Endothelial cell of umbilical vein (primary cell): ENCODE measurements around the gene ADGRD2. TPM values are rescaled to one million over a fixed set of nuclear protein-coding genes. Genes with fewer than 3 reads are reported as not detected.

Source experiments
- BruUV-seq: library from RNA; stranded (reverse); fragments of 400-500 nt; replicated peaks from 2 replicates; lab custom pipeline; 2021; lab: Mats Ljungman, UMichigan
- CTCF ChIA-PET: fragments of 300-600, 350-600 bp; sonication (Branson Sonifier 250); formaldehyde crosslinking; loops from one replicate; lab custom pipeline; 2021; ENCODE audit warnings: antibody characterized with exemption, inconsistent platforms; lab: Charles Lee
- POLR2A ChIA-PET: fragments of 300-600, 350-600 bp; sonication (Branson Sonifier 250); formaldehyde crosslinking; loops from one replicate; lab custom pipeline; 2021; ENCODE audit warnings: antibody characterized with exemption, inconsistent platforms; lab: Charles Lee
- DNase-seq: peaks from one replicate; pipeline ENCODE4 v3.0.0-alpha.2; 2011; ENCODE audit warnings: low read depth, low spot score
- FAIRE-seq: peaks from 2 replicates; lab custom pipeline; 2011; peaks lifted over from hg19 to GRCh38; lab: Jason Lieb, UNC
- H2AFZ ChIP-seq: 2 replicates; pipeline ENCODE4 v1.6.0; 2012; ENCODE audit warnings: low read depth, low read length, control low read depth, inconsistent platforms
- H3K27ac ChIP-seq: 2 replicates; pipeline ENCODE4 v1.5.1; 2011; ENCODE audit warnings: low read depth, mild to moderate bottlenecking, control low read depth, low read length, moderate library complexity; ENCODE audit not compliant: insufficient read depth
- H3K27me3 ChIP-seq, 2 experiments: 2 replicates each; pipeline versions ENCODE4 v1.6.0 to v1.6.1; 2011; ENCODE audit warnings: low read length in 2 of 2, mixed read lengths in 1 of 2; ENCODE audit not compliant: control insufficient read depth in 2 of 2, insufficient read depth in 2 of 2
- H3K36me3 ChIP-seq, 2 experiments: 2 replicates in 1 of 2; 3 replicates in 1 of 2; pipeline ENCODE4 v1.5.1; 2011; ENCODE audit warnings: low read length in 2 of 2, mild to moderate bottlenecking in 1 of 2, moderate library complexity in 1 of 2; ENCODE audit not compliant: control insufficient read depth in 2 of 2, insufficient read depth in 2 of 2; ENCODE audit errors: extremely low read depth in 1 of 2
- H3K4me1 ChIP-seq: 3 replicates; pipeline ENCODE4 v1.5.1; 2011; ENCODE audit warnings: mild to moderate bottlenecking, low read length; ENCODE audit not compliant: control insufficient read depth, insufficient read depth; ENCODE audit errors: extremely low read depth
- H3K4me2 ChIP-seq: 2 replicates; pipeline ENCODE4 v1.6.1; 2011; ENCODE audit warnings: low read length, control low read depth, mixed read lengths; ENCODE audit not compliant: insufficient read depth
- H3K4me3 ChIP-seq, 3 experiments: fragments of 200-600 bp in 1 of 3; sonication (generic), shearing (Covaris generic) in 1 of 3; replicated peaks in 1 of 3; 2 replicates each; pipeline ENCODE4 v1.5.1; 2011 to 2016; ENCODE audit warnings: control low read depth in 3 of 3, low read length in 3 of 3, mild to moderate bottlenecking in 2 of 3, inconsistent platforms in 1 of 3, low read depth in 1 of 3, moderate library complexity in 1 of 3; ENCODE audit not compliant: insufficient read depth in 1 of 3
- H3K79me2 ChIP-seq: 2 replicates; pipeline ENCODE4 v1.6.0; 2012; ENCODE audit warnings: low read length, inconsistent platforms; ENCODE audit not compliant: control insufficient read depth, insufficient read depth
- H3K9ac ChIP-seq: replicated peaks from 2 replicates; pipeline ENCODE3; 2011; ENCODE audit warnings: low read length, control low read depth; ENCODE audit not compliant: insufficient read depth; ENCODE audit errors: extremely low read depth
- H3K9me1 ChIP-seq: replicated peaks from 3 replicates; pipeline ENCODE4 v1.6.0; 2011; ENCODE audit warnings: mild to moderate bottlenecking, low read length; ENCODE audit not compliant: control insufficient read depth, insufficient read depth; ENCODE audit errors: extremely low read depth
- H3K9me3 ChIP-seq: replicated peaks from 2 replicates; pipeline ENCODE4 v1.5.1; 2012; ENCODE audit warnings: low read length, inconsistent platforms; ENCODE audit not compliant: control insufficient read depth, insufficient read depth
- H4K20me1 ChIP-seq: replicated peaks from 2 replicates; pipeline ENCODE3; 2011; ENCODE audit warnings: mild to moderate bottlenecking, low read length; ENCODE audit not compliant: control insufficient read depth, insufficient read depth; ENCODE audit errors: extremely low read depth
- CTCF ChIP-seq, 2 donors: IDR thresholded peaks; 1 replicate in 1 of 2; 2 replicates in 1 of 2; pipeline ENCODE4 v1.5.1; 2011; ENCODE audit warnings: low read length in 2 of 2, mild to moderate bottlenecking in 2 of 2, moderate library complexity in 2 of 2, control low read depth in 1 of 2, inconsistent platforms in 1 of 2, low read depth in 1 of 2; ENCODE audit not compliant: insufficient read depth in 1 of 2; ENCODE audit errors: extremely low read depth in 1 of 2
- EZH2 ChIP-seq: IDR thresholded peaks from 2 replicates; pipeline ENCODE4 v1.6.1; 2012; ENCODE audit warnings: borderline replicate concordance, low read depth, mild to moderate bottlenecking, moderate library complexity, low read length, inconsistent platforms; ENCODE audit not compliant: severe bottlenecking
- FOS ChIP-seq: IDR thresholded peaks from 2 replicates; pipeline ENCODE4 v1.6.1; 2011; ENCODE audit warnings: mild to moderate bottlenecking, low read length, moderate library complexity, borderline replicate concordance; ENCODE audit not compliant: insufficient read depth
- JUN ChIP-seq: IDR thresholded peaks from 2 replicates; pipeline ENCODE4 v1.6.1; 2011; ENCODE audit warnings: borderline replicate concordance, low read depth; ENCODE audit not compliant: insufficient read length, insufficient read depth
- MAX ChIP-seq: IDR thresholded peaks from 2 replicates; pipeline ENCODE4 v1.6.1; 2011; ENCODE audit not compliant: insufficient read depth, insufficient read length
- MYC ChIP-seq: IDR thresholded peaks from one replicate; pipeline ENCODE4 v1.6.1; 2011; ENCODE audit warnings: mild to moderate bottlenecking, low read depth, low read length
- POLR2A ChIP-seq: IDR thresholded peaks from 2 replicates; pipeline ENCODE4 v1.6.1; 2012; ENCODE audit warnings: low read depth, mild to moderate bottlenecking, control low read depth, low read length
- POLR2AphosphoS5 ChIP-seq: IDR thresholded peaks from 2 replicates; pipeline ENCODE4 v1.6.1; 2012; ENCODE audit warnings: low read depth, mild to moderate bottlenecking, control low read depth, low read length, moderate library complexity; ENCODE audit not compliant: insufficient read depth
- dilution Hi-C: fragments of 300-500 bp; cut with MboI; formaldehyde crosslinking; loops from one replicate; pipeline ENCODE4 v1.15.0; 2019; ENCODE audit warnings: low sequenced_read_pairs; ENCODE audit not compliant: extremely low pct_ligation_motif_present
- intact Hi-C: fragments of 100-400 bp; cut with micrococcal nuclease; formaldehyde crosslinking; loops from one replicate; pipeline ENCODE4 v1.10.0; 2022
- polyA plus RNA-seq, 4 experiments: library from polyadenylated mRNA; depleted of rRNA in 3 of 4; stranded (reverse) in 3 of 4; unstranded in 1 of 4; fragments of >200 nt; gene quantifications; 2 replicates each; pipeline versions ENCODE4 v1.2.1 to v1.2.3, GENCODE V29; 2011 to 2012; ENCODE audit warnings: missing spikeins in 1 of 4
- total RNA-seq: library from RNA; stranded (reverse); gene quantifications from 2 replicates; pipeline ENCODE4 v1.2.3, GENCODE V29; 2021

Gene ADGRD2
- total and polyA plus RNA-seq, 2 donors (not counting 3 experiments of a cell fraction or from before 2014, with no cell fraction given) = not detected

GRCh38 chr9:124436320-124436719 lies 13.9 kb upstream of the ADGRD2 start:
- no peak overlapping the region for H3K4me3 ChIP-seq
- H4K20me1 ChIP-seq = no peaks in the 10 kb centered on the region
- no peak overlapping the region for H2AFZ ChIP-seq
- DNase-seq (no peak), FAIRE-seq (no peak)
- intact Hi-C loops (no loop called here), dilution Hi-C loops (no loop called here)
- no TSS peak for BruUV-seq
- no peak overlapping the region for H3K4me2 ChIP-seq
- no peak overlapping the region for H3K27ac ChIP-seq
- H3K27me3 ChIP-seq = peaks cover 0 to 9% of the 10 kb centered on the region in 2 experiments
- CTCF ChIA-PET = interaction anchor here (1.3 kb wide), 1 partner anchor 101 kb away, joined by 4 read pairs; no protein-coding TSS in a partner anchor
- H3K4me1 ChIP-seq = no peaks in the 10 kb centered on the region
- H3K36me3 ChIP-seq = no peaks in the 10 kb centered on the region
- TF ChIP-seq EZH2 = no peak
- TF ChIP-seq POLR2A = no peak
- TF ChIP-seq JUN = no peak
- TF ChIP-seq MAX = no peak
- no peak for TF ChIP-seq POLR2AphosphoS5
- TF ChIP-seq FOS = no peak
- TF ChIP-seq CTCF (IDR thresholded peaks at IDR 0.05; ENCODE audit: extremely low read depth in 1 of 2, insufficient read depth in 1 of 2, low read depth in 1 of 2, low read length in 2 of 2) = no peak
- no peak for TF ChIP-seq MYC
- no peaks in the 10 kb centered on the region for H3K9me3 ChIP-seq
- H3K9ac ChIP-seq = no peak overlapping the region
- H3K9me1 ChIP-seq = no peaks in the 10 kb centered on the region
- POLR2A ChIA-PET = no interaction called here
- H3K79me2 ChIP-seq = no peaks in the 10 kb centered on the region
